AG08396 (cell line): ENCODE measurements around the gene ZNF248.
"Not testable (repeated sequence)": the region's sequence is repeated elsewhere in the genome, so short reads cannot be mapped to it uniquely, and the experiment has no call there.

Experiments used
- DNase-seq: peaks from one replicate; pipeline ENCODE4 v3.0.0; 2012; ENCODE audit warnings: low spot score, mixed read lengths

The ZNF248 gene

GRCh38 chr10:37857287-37858211, at the start of gene ZNF248:
TSS of gene ZNF248 (minus strand) at chr10:37857610. CDS start at chr10:37856310, 1,300 bp downstream.
- DNase-seq: peak; percentile 97

- no peak for DNase-seq
These were observed 49.0 kb upstream of the ZNF248 start for GRCh38 chr10:37906382-37906781.

- no peak for DNase-seq
These were observed 39.0 kb upstream of the ZNF248 start for GRCh38 chr10:37896436-37896835.

- DNase-seq: no peak
These were observed 38.3 kb upstream of the ZNF248 start for GRCh38 chr10:37895674-37896073.

- no peak for DNase-seq
These were observed 28.4 kb upstream of the ZNF248 start for GRCh38 chr10:37885850-37886249.

GRCh38 chr10:37872955-37873354, 15.5 kb upstream of the ZNF248 start:
- DNase-seq: no peak

GRCh38 chr10:37872283-37872682, 14.9 kb upstream of the ZNF248 start:
- DNase-seq: no peak

- no peak for DNase-seq
These were observed 14.3 kb upstream of the ZNF248 start for GRCh38 chr10:37871568-37872251.

- DNase-seq: no peak
These were observed 13.7 kb upstream of the ZNF248 start for GRCh38 chr10:37871143-37871542.

- no peak for DNase-seq
These were observed 11.4 kb upstream of the ZNF248 start for GRCh38 chr10:37868796-37869195.

- DNase-seq: no peak
These were observed 8.8 kb upstream of the ZNF248 start for GRCh38 chr10:37865957-37866803.

GRCh38 chr10:37865264-37865663, 7.9 kb upstream of the ZNF248 start:
- DNase-seq: no peak

- DNase-seq: peak; percentile 25
These were observed 3.2 kb upstream of the ZNF248 start for GRCh38 chr10:37860494-37861190.

GRCh38 chr10:37859270-37859669, 1.9 kb upstream of the ZNF248 start:
- not testable (repeated sequence) for DNase-seq

- DNase-seq: peak; percentile 28
These were observed 526 bp downstream of the ZNF248 start for GRCh38 chr10:37856881-37857286.

GRCh38 chr10:37855636-37856035, 1.8 kb downstream of the ZNF248 start:
- DNase-seq: no peak

- no peak for DNase-seq
These were observed 2.8 kb downstream of the ZNF248 start for GRCh38 chr10:37854626-37855025.

- no peak for DNase-seq
These were observed 12.8 kb downstream of the ZNF248 start for GRCh38 chr10:37844644-37845043.

GRCh38 chr10:37839243-37839642, 18.2 kb downstream of the ZNF248 start:
- no peak for DNase-seq

- DNase-seq: no peak
These were observed 25.7 kb downstream of the ZNF248 start for GRCh38 chr10:37831495-37832333.

- DNase-seq: no peak
These were observed 30.6 kb downstream of the ZNF248 start for GRCh38 chr10:37826806-37827205.
